ENCODE results near the gene SLF2. TPM values are rescaled to one million over a fixed set of nuclear protein-coding genes. Genes with fewer than 3 reads are reported as not detected.
"Not testable (repeated sequence)": the region's sequence is repeated elsewhere in the genome, so short reads cannot be mapped to it uniquely, and the experiment has no call there.

Gene SLF2
- total and polyA plus RNA-seq, 2 donors from 2014 or later, result 6.7 to 29.6 TPM

GRCh38 chr10:100972904-100973535, 60.3 kb downstream of the SLF2 start:
- FAIRE-seq (no peak), DNase-seq (no peak)
- H3K9ac ChIP-seq (ENCODE audit: low read length in 3 of 3), result no peak overlapping the region
- H3K4me1 ChIP-seq (ENCODE audit: control insufficient read depth in 2 of 3, insufficient read depth in 2 of 3, low read depth in 1 of 3, low read length in 3 of 3), result peaks cover 5 to 24% (median 24%) of the 10 kb centered on the region in 3 donors
- H3K4me3 ChIP-seq (ENCODE audit: low read length in 3 of 3), result no peak overlapping the region
- TF ChIP-seq, protein P1, sequence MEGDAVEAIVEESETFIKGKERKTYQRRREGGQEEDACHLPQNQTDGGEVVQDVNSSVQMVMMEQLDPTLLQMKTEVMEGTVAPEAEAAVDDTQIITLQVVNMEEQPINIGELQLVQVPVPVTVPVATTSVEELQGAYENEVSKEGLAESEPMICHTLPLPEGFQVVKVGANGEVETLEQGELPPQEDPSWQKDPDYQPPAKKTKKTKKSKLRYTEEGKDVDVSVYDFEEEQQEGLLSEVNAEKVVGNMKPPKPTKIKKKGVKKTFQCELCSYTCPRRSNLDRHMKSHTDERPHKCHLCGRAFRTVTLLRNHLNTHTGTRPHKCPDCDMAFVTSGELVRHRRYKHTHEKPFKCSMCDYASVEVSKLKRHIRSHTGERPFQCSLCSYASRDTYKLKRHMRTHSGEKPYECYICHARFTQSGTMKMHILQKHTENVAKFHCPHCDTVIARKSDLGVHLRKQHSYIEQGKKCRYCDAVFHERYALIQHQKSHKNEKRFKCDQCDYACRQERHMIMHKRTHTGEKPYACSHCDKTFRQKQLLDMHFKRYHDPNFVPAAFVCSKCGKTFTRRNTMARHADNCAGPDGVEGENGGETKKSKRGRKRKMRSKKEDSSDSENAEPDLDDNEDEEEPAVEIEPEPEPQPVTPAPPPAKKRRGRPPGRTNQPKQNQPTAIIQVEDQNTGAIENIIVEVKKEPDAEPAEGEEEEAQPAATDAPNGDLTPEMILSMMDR (IDR thresholded peaks at IDR 0.05; ENCODE audit: borderline replicate concordance, extremely low read depth, insufficient read depth), result no peak
- H3K27ac ChIP-seq (ENCODE audit: low read depth in 2 of 2, low read length in 2 of 2), result no peak overlapping the region
- peaks cover 0 to 8% (median 5%) of the 10 kb centered on the region in 3 donors for H3K36me3 ChIP-seq (ENCODE audit: control insufficient read depth in 2 of 3, insufficient read depth in 3 of 3, low read length in 3 of 3)
- H3K9me3 ChIP-seq (ENCODE audit: control insufficient read depth in 2 of 3, insufficient read depth in 1 of 3, low read length in 3 of 3), result no peaks in the 10 kb centered on the region
- intact Hi-C loops (cut with DNase I), result no loop called here
- H3K27me3 ChIP-seq (ENCODE audit: control insufficient read depth, insufficient read depth, low read length), result no peaks in the 10 kb centered on the region

- FAIRE-seq, result not testable (repeated sequence)
Observed at GRCh38 chr10:100975397-100975796, 62.6 kb downstream of the SLF2 start.

GRCh38 chr10:100976906-100977305, 64.1 kb downstream of the SLF2 start:
- H3K9ac ChIP-seq (ENCODE audit: low read length in 3 of 3), result no peak overlapping the region
- TF ChIP-seq, protein P1 (IDR thresholded peaks at IDR 0.05; ENCODE audit: borderline replicate concordance, extremely low read depth, insufficient read depth), result no peak
- intact Hi-C loops (cut with DNase I), result no loop called here
- no peak for DNase-seq
- peaks cover 3 to 40% (median 21%) of the 10 kb centered on the region in 3 donors for H3K36me3 ChIP-seq (ENCODE audit: control insufficient read depth in 2 of 3, insufficient read depth in 3 of 3, low read length in 3 of 3)
- no peaks in the 10 kb centered on the region for H3K27me3 ChIP-seq (ENCODE audit: control insufficient read depth, insufficient read depth, low read length)
- no peak overlapping the region for H3K4me3 ChIP-seq (ENCODE audit: low read length in 3 of 3)
- peaks cover 0 to 2% (median 2%) of the 10 kb centered on the region in 3 donors for H3K4me1 ChIP-seq (ENCODE audit: control insufficient read depth in 2 of 3, insufficient read depth in 2 of 3, low read depth in 1 of 3, low read length in 3 of 3)
- no peaks in the 10 kb centered on the region for H3K9me3 ChIP-seq (ENCODE audit: control insufficient read depth in 2 of 3, insufficient read depth in 1 of 3, low read length in 3 of 3)
- no peak overlapping the region for H3K27ac ChIP-seq (ENCODE audit: low read depth in 2 of 2, low read length in 2 of 2)
- FAIRE-seq, result no peak

More at GRCh38 chr10:100975397-100975796, 62.6 kb downstream of the SLF2 start:
- H3K27me3 ChIP-seq (ENCODE audit: control insufficient read depth, insufficient read depth, low read length); H3K27ac ChIP-seq (ENCODE audit: low read depth in 2 of 2, low read length in 2 of 2); H3K9ac ChIP-seq (ENCODE audit: low read length in 3 of 3); H3K4me3 ChIP-seq (ENCODE audit: low read length in 3 of 3); intact Hi-C loops (cut with DNase I); DNase-seq; H3K9me3 ChIP-seq (ENCODE audit: control insufficient read depth in 2 of 3, insufficient read depth in 1 of 3, low read length in 3 of 3): not testable (repeated sequence)
- peaks cover 5 to 16% (median 14%) of the 10 kb centered on the region in 3 donors for H3K4me1 ChIP-seq (ENCODE audit: control insufficient read depth in 2 of 3, insufficient read depth in 2 of 3, low read depth in 1 of 3, low read length in 3 of 3)
- H3K36me3 ChIP-seq (ENCODE audit: control insufficient read depth in 2 of 3, insufficient read depth in 3 of 3, low read length in 3 of 3), result peaks cover 0 to 27% (median 16%) of the 10 kb centered on the region in 3 donors

DNA sequence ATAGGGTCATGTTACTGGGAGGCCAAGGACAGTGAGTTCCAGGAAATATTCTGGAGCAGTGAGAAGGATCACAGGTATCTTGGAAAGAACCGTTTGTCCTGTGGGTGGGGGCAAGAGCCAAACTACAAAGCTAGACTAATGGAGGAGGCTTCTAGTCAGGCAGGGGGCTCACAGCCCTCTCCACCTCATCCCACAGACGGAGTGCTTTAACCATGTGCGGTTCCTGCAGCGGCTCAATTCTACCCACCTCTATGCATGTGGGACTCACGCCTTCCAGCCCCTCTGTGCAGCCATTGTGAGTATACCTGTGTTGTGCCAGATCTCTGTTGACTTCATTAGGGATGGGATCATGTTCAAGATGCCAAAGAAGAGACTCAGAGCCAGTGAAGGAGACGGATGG, 64.7 kb downstream of the SLF2 start:
- no peaks in the 10 kb centered on the region for H3K4me1 ChIP-seq (ENCODE audit: control insufficient read depth in 2 of 3, insufficient read depth in 2 of 3, low read depth in 1 of 3, low read length in 3 of 3)
- no peak for DNase-seq
- H3K9me3 ChIP-seq (ENCODE audit: control insufficient read depth in 2 of 3, insufficient read depth in 1 of 3, low read length in 3 of 3), result no peaks in the 10 kb centered on the region
- intact Hi-C loops (cut with DNase I), result no loop called here
- no peak overlapping the region for H3K9ac ChIP-seq (ENCODE audit: low read length in 3 of 3)
- TF ChIP-seq, protein P1 (IDR thresholded peaks at IDR 0.05; ENCODE audit: borderline replicate concordance, extremely low read depth, insufficient read depth), result no peak
- no peaks in the 10 kb centered on the region for H3K27me3 ChIP-seq (ENCODE audit: control insufficient read depth, insufficient read depth, low read length)
- no peak overlapping the region for H3K4me3 ChIP-seq (ENCODE audit: low read length in 3 of 3)
- FAIRE-seq, result no peak
- peaks cover 3 to 40% (median 21%) of the 10 kb centered on the region in 3 donors for H3K36me3 ChIP-seq (ENCODE audit: control insufficient read depth in 2 of 3, insufficient read depth in 3 of 3, low read length in 3 of 3)
- H3K27ac ChIP-seq (ENCODE audit: low read depth in 2 of 2, low read length in 2 of 2), result no peak overlapping the region

Data from kidney (tissue), 14 donors.